ENCODE results near the gene TLL2. TPM values are rescaled to one million over a fixed set of nuclear protein-coding genes. Genes with fewer than 3 reads are reported as not detected.

TLL2 gene
- total and polyA plus RNA-seq, 2 of the 4 experiments (the other 2 are of a cell fraction): under 0.01 to 0.05 TPM

- Histone ChIP-seq H3K27ac (ENCODE audit: insufficient read depth, low read length) (no peak overlapping the region), H3K27me3 (ENCODE audit: control insufficient read depth, insufficient read depth, low read length) (peaks cover 2% of the 10 kb centered on the region), H2AK5ac (ENCODE audit: low read depth, low read length) (no peak overlapping the region), H3K18ac (ENCODE audit: low read depth, low read length) (no peak overlapping the region), H2BK120ac (ENCODE audit: low read depth, low read length) (no peak overlapping the region), H4K5ac (ENCODE audit: low read depth, low read length) (no peak overlapping the region), H2AK9ac (replicated peaks; ENCODE audit: low read depth, low read length, poor library complexity) (no peak overlapping the region), H3K36me3 (ENCODE audit: control insufficient read depth, insufficient read depth, low read length) (no peaks in the 10 kb centered on the region), H3K9me3 (ENCODE audit: control insufficient read depth, insufficient read depth, low read length) (no peaks in the 10 kb centered on the region), H4K20me1 (ENCODE audit: insufficient read depth, low read length) (no peaks in the 10 kb centered on the region), H4K8ac (ENCODE audit: low read depth in 2 of 2, low read length in 2 of 2) (no peak overlapping the region), H2AFZ (replicated peaks; ENCODE audit: low read length, poor library complexity) (peak overlapping the region; percentile 34), H3K23ac (ENCODE audit: low read depth, low read length) (no peak overlapping the region), H3K9ac (ENCODE audit: low read depth, low read length) (no peak overlapping the region), H3K4me3 (ENCODE audit: insufficient read depth, low read depth, low read length) (no peak overlapping the region), H2BK15ac (ENCODE audit: low read depth, low read length) (no peak overlapping the region), H4K91ac (ENCODE audit: insufficient read depth, low read depth, low read length) (no peak overlapping the region), H3K9me1 (ENCODE audit: insufficient read depth, low read length) (no peaks in the 10 kb centered on the region), H3K4me2 (ENCODE audit: low read depth, low read length) (no peak overlapping the region), H2BK5ac (ENCODE audit: low read depth, low read length, poor library complexity, severe bottlenecking) (no peak overlapping the region), H3K4ac (ENCODE audit: low read depth, low read length) (no peak overlapping the region), H3K4me1 (ENCODE audit: control insufficient read depth, insufficient read depth, low read length) (no peaks in the 10 kb centered on the region), H3K14ac (replicated peaks; ENCODE audit: low read depth, low read length) (no peak overlapping the region), H3K56ac (ENCODE audit: extremely low read depth, insufficient read depth, low read length) (no peak overlapping the region), H3K79me1 (ENCODE audit: low read depth in 1 of 2, low read length in 2 of 2) (no peaks in the 10 kb centered on the region), H2BK20ac (ENCODE audit: low read depth, low read length) (no peak overlapping the region)
- DNase-seq (peak; percentile 35), ATAC-seq (ENCODE audit: low read depth) (peak; percentile 91)
- in situ Hi-C loops (cut with MboI; ENCODE audit: low sequenced_read_pairs): no loop called here
- 25% methylated on average over 2 of the region's 6 CpGs; no CpG with 5 or more reads in 1 of the 2 experiments for WGBS, 2 experiments (ENCODE audit: extremely low coverage in 2 of 2, insufficient read length in 1 of 2)
- CTCF ChIA-PET: interaction anchor here (0.9 kb wide), 1 partner anchor 16 kb away, joined by 3 read pairs; no protein-coding TSS in a partner anchor
- BruUV-seq (replicated peaks): no TSS peak
- intact Hi-C loops (cut with micrococcal nuclease): no loop called here
- POLR2A ChIA-PET (ENCODE audit: unreplicated experiment): no interaction called here
- dilution Hi-C loops (cut with HindIII; ENCODE audit: low sequenced_read_pairs, unreplicated experiment): no loop called here
- TF ChIP-seq FOS (IDR thresholded peaks at IDR 0.05; ENCODE audit: low read depth, low read length) (no peak), NFE2L2 (IDR thresholded peaks at IDR 0.05; ENCODE audit: low read depth, low read length) (no peak), POLR2A (IDR thresholded peaks at IDR 0.05; ENCODE audit: low read depth, low read length) (no peak), MXI1 (IDR thresholded peaks at IDR 0.05; ENCODE audit: borderline replicate concordance, low read depth, low read length) (no peak), RCOR1 (IDR thresholded peaks at IDR 0.05; ENCODE audit: insufficient replicate concordance, low read length) (no peak), ELK1 (IDR thresholded peaks at IDR 0.05; ENCODE audit: borderline replicate concordance, low read depth, low read length) (no peak), RAD21 (IDR thresholded peaks at IDR 0.05; ENCODE audit: low read length) (no peak), CHD1 (IDR thresholded peaks at IDR 0.05; ENCODE audit: low read depth, low read length) (no peak), MAZ (IDR thresholded peaks at IDR 0.05; ENCODE audit: borderline replicate concordance, low read depth, low read length) (no peak), MAFK (IDR thresholded peaks at IDR 0.05; ENCODE audit: low read depth, low read length) (no peak), RFX5 (IDR thresholded peaks at IDR 0.05; ENCODE audit: low read depth, low read length) (no peak), SMC3 (IDR thresholded peaks at IDR 0.05; ENCODE audit: low read depth, low read length) (no peak), CTCF (conservative IDR thresholded peaks at IDR 0.05; ENCODE audit: low read depth, low read length) (no peak), CEBPB (IDR thresholded peaks at IDR 0.05; ENCODE audit: low read depth, low read length) (no peak)
Measured at GRCh38 chr10:96496281-96496925, 17.3 kb downstream of the TLL2 start.
